NCI-H345 (cell line): Measurements from ENCODE around the gene NCLN.
"Not testable (repeated sequence)": the region's sequence is repeated elsewhere in the genome, so short reads cannot be mapped to it uniquely, and the experiment has no call there.

Source experiments
- DNase-seq: peaks from one replicate; lab custom pipeline; 2025; lab: John Stamatoyannopoulos, UW

Gene NCLN

GRCh38 chr19:3154957-3155736 is 30.6 kb upstream of the NCLN start:
- no peak for DNase-seq

DNA sequence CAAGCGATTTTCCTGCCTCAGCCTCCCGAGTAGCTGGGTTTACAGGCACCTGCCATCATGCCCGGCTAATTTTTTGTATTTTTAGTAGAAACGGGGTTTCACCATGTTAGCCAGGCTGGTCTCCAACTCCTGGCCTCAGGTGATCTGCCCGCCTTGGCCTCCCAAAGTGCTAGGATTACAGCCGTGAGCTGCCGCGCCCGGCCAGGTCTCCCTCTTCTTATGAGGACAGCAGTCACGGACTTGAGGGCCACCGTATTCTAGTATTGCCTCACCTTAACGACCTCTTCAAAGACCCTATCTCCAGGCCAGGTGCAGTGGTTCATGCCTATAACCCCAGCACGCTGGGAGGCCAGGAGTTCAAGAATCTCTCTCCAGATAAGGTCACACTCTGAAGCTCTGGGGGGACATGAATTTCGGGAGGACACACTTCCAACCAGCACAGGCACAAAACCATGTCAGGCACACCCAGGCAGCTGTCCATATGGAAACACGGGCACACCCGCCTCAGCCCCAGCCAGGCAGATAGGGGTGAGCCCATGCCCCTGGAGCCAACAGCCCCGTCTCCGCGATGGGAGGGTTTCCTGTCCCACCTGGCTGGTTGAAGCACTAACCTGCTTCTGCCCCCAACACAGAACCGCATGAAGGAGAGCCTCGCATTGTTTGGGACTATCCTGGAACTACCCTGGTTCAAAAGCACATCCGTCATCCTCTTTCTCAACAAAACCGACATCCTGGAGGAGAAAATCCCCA is 28.5 kb upstream of the NCLN start:
- DNase-seq, result no peak

GRCh38 chr19:3159565-3159964 is 26.2 kb upstream of the NCLN start:
- DNase-seq, result no peak

DNA sequence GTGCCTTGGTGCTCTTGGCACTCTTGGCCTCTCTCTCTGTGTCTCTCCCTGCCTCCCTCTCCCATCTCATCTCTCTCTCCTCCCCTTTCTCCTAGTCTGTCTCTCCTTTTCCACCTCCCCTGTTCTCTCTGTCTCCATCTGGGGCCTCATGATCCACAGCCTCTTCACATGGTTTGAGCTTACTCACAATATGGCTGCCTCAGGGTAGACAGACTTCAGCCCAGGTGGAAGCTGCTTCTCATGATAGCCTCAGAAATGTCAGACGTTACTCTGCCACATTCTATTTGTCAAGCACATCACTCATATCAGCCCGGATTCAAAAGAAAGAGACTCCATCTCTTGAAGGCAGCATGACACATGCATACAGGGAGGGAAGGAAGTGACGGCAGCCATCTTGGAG is 25.5 kb upstream of the NCLN start:
- DNase-seq, result no peak

- DNase-seq, result no peak
Measured at GRCh38 chr19:3161453-3161852, 24.3 kb upstream of the NCLN start.

DNA sequence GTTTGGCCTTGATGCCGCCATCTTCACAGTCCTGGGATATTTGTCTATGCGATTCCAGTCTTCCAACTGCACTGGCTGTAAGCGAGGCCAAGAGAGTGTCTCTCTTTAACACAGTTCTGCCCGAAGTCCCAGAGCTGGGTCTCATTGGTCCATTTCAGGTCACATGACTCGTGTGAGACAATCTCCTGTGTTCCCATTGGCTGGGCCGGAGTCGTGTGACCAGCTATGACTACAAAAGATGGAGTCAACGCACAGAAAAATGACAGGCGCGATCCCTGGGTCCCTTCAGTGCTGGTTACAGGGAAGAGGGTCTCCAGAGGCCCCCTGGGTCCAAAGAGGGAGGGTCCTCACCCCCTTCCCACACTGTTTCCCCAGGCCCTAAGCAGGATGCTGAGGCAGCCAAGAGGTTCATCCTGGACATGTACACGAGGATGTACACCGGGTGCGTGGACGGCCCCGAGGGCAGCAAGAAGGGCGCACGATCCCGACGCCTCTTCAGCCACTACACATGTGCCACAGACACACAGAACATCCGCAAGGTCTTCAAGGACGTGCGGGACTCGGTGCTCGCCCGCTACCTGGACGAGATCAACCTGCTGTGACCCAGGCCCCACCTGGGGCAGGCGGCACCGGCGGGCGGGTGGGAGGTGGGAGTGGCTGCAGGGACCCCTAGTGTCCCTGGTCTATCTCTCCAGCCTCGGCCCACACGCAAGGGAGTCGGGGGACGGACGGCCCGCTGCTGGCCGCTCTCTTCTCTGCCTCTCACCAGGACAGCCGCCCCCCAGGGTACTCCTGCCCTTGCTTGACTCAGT is 23.1 kb upstream of the NCLN start:
- no peak for DNase-seq

DNA sequence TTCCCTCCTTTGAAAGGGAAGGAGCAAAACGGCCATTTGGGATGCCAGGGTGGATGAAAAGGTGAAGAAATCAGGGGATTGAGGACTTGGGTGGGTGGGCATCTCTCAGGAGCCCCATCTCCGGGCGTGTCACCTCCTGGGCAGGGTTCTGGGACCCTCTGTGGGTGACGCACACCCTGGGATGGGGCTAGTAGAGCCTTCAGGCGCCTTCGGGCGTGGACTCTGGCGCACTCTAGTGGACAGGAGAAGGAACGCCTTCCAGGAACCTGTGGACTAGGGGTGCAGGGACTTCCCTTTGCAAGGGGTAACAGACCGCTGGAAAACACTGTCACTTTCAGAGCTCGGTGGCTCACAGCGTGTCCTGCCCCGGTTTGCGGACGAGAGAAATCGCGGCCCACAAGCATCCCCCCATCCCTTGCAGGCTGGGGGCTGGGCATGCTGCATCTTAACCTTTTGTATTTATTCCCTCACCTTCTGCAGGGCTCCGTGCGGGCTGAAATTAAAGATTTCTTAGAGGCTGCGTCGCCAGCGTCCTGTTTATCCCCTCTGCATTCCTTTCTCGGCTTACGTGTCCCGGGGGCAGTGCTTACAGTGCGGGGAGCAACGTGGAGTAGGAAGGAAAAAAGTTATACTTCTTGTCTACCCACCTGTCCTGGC is 22.4 kb upstream of the NCLN start:
- peak; percentile 85 for DNase-seq

DNA sequence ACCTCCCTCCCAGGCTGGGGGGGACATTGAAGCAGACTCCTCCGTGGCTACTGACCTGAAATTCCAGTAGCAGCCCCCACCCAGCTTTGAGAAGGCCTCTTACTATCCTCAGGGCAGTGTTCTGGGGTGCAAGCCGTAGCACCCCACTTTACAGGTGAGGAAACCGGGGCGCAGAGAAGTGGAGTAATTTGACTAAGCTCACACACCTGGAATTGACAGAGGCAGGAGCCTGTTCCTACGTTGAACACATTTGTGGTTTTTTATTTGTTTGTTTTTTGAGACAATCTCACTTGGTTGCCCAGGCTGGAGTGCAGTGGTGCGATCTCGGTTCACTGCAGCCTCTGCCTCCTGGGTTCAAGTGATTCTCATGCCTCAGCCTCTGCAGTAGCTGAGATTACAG is 21.8 kb upstream of the NCLN start:
- no peak for DNase-seq

- no peak for DNase-seq
Measured at GRCh38 chr19:3167533-3168272, 18.0 kb upstream of the NCLN start.

DNA sequence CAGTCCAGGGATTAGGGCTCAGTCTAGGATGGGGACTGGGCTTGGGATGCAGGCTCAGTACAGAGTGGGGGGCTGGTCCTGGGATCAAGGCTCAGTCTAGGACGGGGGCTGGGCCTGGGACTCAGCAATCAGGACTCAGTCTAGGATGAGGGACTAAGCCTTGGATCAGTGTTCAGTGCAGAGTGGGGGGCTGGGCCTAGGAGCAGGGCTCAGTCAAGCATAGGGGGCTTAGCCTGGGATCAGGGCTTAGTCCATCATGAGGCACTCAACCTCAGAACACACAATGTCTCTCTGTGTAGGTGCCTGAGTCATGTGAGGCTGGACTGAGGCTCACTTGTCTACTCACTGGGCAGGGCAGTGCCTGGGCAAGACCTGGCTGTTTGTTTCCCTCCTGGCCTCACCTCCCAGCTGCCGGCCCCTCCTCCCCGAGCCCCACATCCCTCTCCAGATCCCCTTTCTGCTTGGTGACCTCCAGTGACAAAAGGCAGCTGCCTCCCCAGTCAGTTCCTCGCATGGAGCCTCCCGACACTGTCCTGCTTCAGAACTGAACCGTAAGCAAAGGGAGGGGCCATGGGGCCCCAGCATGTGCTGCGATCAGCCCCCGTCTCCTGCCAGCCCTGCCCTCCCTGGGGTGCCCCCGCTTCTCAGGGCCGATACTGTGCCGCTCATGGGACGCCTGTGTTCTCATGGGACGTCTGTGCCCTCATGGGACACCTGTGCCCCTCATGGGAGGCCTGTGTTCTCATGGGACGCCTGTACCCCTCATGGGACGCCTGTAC is 13.6 kb upstream of the NCLN start:
- no peak for DNase-seq

DNA sequence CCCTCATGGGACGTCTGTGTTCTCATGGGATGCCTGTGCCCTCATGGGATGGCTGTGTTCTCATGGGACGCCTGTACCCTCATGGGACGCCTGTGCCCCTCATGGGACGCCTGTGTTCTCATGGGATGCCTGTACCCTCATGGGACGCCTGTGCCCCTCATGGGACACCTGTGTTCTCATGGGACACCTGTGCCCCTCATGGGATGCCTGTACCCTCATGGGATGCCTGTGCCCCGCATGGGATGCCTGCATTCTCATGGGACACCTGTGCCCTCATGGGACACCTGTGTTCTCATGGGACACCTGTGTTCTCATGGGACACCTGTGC is 13.1 kb upstream of the NCLN start:
- not testable (repeated sequence) for DNase-seq

- peak; percentile 25 for DNase-seq
Measured at GRCh38 chr19:3175781-3176714, 9.7 kb upstream of the NCLN start.

GRCh38 chr19:3176715-3177501 is 8.8 kb upstream of the NCLN start:
- DNase-seq, result no peak

GRCh38 chr19:3178377-3178972 is 7.3 kb upstream of the NCLN start, which contains the start of gene S1PR4:
Gene S1PR4 (plus strand): TSS chr19:3178769. CDS start chr19:3178793, 24 bp downstream.
- no peak for DNase-seq

DNA sequence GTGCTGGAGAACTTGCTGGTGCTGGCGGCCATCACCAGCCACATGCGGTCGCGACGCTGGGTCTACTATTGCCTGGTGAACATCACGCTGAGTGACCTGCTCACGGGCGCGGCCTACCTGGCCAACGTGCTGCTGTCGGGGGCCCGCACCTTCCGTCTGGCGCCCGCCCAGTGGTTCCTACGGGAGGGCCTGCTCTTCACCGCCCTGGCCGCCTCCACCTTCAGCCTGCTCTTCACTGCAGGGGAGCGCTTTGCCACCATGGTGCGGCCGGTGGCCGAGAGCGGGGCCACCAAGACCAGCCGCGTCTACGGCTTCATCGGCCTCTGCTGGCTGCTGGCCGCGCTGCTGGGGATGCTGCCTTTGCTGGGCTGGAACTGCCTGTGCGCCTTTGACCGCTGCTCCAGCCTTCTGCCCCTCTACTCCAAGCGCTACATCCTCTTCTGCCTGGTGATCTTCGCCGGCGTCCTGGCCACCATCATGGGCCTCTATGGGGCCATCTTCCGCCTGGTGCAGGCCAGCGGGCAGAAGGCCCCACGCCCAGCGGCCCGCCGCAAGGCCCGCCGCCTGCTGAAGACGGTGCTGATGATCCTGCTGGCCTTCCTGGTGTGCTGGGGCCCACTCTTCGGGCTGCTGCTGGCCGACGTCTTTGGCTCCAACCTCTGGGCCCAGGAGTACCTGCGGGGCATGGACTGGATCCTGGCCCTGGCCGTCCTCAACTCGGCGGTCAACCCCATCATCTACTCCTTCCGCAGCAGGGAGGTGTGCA is 6.6 kb upstream of the NCLN start:
- DNase-seq, result no peak

GRCh38 chr19:3179739-3180293 is 5.9 kb upstream of the NCLN start:
- no peak for DNase-seq
